Mucosa of gallbladder (tissue), 1 donor: ENCODE measurements around the gene KPNB1. TPM values are rescaled to one million over a fixed set of nuclear protein-coding genes. Genes with fewer than 3 reads are reported as not detected.

ENCODE experiments used
- DNase-seq: peaks from one replicate; pipeline ENCODE4 v3.0.0-alpha.2; 2020; ENCODE audit warnings: low spot score
- total RNA-seq: library from RNA; stranded (reverse); gene quantifications from one replicate; pipeline ENCODE4 v1.2.1, GENCODE V29; 2021
- donor health status: DM: no; HTN: no; CAD: no.

Gene KPNB1
- 207 TPM for total RNA-seq

DNA sequence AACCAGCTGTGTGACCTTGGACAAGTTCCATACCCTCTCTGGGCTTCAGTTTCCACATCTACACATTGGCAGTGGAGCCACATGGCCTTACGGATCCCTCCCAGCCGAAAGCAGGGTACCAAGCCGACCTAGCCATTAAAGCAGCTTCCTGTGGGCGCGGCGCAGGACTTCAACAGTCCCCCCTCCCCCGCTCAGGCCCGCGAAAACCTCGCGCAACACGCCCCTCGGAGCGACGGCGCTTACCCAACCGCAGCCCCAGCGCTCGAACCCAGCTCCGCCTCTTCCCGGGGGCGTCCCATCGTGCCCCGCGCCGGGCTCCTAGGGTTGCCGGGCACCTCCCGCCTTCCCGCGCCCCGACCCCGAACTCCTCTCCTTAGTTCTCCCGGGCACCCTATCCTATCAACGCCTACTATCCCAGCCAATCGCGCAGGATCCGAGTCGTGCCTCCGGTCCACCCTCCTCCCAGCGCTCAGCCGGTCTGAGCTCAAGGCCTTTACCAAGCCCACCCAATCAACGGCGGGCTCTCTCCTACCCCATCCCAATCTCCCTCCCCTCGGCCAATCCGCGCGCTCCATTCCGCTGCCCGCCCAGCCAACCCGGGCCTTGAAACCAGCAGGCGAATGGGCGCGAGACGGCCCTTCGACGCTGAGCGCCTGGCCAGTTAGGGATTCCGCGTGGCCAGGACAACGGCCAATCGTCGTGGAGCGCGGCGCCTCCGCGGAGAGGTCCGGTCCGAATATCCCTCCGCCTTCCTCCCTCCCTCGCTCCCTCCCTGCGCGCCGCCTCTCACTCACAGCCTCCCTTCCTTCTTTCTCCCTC, at the start of gene KPNB1:
TSS of gene KPNB1 (plus strand) at position 767 of the 819 bp plus-strand sequence. CDS start 326 bp downstream, outside the sequence.
- DNase-seq = peak; percentile 100

DNA sequence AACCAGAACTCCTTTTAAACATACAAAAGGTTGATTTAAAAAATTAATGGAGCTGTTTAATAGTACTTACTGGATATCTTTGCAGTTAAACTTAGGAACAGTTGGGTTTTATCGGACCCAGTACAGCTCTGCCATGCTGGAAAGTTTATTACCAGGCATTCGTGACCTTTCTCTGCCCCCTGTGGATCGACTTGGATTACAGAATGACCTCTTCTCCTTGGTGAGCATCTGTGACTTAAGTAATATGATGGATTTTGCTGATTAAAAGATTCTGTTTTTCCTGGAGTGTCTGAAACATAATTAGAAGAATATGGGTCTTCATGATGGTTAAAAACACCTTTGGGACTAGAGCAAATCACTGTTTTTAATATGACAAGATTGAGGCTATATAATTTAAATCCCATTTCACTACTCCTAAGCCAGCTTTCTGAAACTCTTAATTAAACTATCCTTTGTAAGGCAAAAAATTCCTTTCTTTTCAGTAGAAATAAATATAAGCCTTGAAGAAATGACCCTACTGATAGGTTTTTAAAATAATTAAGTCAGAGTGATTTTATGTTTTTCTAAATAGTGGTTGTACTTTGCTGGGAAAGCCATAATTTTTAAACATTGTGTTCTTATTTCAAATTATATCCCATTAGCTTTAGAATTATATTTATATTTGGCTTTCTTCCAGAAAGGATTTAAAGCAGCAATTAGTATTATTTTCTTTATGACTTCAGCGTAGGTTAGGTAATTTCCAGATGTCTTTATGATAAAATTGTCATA, 45.7 kb upstream of the KPNB1 start:
- no peak for DNase-seq

DNA sequence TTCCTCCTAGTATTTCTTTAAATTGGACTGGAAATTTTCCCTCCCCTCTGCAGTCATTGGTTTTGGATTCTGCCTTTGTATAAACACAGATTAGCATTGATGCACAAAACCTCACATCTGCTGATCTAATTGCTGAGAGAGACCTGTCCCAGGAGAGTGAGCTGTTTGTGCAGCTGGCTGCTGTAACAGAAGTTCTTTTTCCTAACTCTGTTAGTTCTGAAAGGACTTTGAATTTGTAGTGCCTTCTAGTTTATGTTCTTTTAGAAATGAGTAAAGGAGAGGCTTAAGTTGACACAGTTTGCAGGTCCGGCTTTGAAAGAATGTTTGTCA, 45.2 kb upstream of the KPNB1 start:
- no peak for DNase-seq

DNA sequence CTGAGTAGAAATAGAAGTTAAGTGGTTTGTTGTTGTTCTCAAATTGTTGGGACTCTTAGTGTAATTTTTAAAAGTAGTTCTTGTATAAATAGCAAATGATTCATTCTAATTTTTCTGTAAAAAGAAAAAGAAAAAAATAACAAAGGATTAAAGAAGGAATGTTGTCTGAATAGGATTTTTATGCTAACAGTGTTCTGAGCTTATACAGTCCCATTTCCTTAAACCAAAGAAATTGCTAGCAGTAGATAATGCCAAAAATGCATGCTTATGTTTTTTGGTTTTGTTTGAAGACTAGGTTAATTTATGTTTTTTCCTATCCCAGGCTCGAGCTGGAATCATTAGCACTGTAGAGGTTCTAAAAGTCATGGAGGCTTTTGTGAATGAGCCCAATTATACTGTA, 44.7 kb upstream of the KPNB1 start:
- DNase-seq = no peak

DNA sequence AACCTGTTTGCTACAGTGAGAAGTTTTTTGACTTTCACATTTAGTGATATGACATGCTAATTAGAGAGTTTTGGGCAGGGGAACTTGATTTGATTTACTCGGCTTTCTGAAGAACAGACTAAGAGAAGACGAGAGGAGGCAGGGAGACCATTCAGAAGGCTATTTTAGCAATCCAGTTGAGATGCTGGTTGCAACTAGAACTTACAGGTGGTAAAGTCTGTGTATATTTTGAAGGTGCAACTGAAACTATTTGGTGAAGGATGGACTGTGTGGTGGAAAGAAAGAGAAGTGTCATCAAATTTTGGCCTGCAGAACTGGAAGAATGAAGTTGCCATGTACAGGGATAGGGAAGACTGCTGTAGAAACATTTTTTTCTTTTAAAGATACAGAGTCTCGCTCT, 42.2 kb upstream of the KPNB1 start:
- DNase-seq = no peak

DNA sequence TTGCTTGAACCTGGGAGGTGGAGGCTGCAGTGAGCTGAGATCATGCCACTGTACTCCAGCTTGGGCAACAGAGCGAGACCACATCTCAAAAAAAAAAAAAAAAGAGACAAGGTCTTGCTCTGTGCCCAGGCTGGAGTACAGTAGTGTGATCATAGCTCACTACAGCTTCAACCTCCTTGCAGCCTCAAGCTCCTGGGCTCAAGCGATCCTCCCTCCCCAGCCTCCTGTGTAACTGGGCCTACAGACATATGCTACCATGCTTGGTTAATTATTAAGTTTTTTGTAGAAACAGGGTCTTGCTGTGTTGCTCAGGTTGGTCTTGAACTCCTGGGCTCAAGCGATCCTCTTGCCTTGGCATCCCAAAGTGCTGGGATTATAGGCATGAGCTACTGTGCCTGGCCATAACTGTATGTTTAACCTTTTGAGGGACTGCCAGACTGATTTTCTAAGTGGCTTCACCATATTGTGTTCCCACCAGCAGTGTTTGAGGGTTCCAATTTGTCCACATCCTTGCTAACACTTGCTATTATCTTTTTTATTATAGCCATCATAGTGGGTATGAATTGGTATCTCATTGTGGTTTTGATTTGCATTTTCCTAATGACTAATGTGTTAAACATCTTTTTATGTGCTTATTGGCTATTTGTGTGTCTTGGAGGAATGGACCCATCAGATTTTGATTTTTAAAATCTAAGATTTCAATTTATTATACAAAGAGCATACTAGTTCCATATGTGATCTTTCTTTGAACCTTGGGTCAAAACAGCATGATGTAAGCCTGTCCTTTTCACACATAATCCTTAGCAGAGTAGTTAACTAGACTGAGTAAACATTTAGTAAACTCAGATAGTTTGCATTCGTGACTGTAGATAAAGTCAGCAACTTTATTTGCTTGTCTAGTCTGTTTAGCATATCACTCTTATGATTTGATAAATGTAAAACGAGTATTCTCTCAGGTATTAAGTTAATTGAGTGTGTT, 38.1 kb upstream of the KPNB1 start:
- no peak for DNase-seq

DNA sequence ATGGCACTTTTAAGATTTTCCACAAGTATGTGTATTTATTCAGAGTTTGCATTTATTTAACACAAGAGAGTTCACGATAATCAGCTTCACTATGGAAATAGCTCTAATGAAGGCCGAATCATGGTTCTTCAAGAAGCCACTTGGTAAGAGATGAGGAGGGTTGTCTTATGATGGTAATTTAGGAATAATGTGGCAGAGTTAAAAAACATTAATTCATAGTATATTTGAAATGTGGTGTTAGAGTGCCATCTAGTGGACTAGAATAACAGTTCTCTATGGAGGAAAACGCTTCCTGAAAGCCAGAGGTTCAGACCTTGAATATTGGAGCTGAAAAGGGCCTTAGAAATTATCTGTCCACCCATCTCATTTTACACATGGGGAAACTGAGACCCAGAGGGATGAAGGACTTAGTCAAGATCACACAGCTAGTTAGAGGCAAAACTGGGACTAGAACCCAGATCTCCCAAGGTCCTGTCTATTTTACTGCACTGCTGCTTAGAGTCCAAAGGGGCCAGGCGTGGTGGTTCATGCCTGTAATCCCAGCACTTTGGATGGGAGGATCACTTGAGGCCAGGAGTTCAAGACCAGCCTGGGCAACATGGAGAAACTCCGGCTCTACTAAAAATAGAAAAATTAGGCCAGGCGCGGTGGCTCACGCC, 33.8 kb upstream of the KPNB1 start:
- no peak for DNase-seq

DNA sequence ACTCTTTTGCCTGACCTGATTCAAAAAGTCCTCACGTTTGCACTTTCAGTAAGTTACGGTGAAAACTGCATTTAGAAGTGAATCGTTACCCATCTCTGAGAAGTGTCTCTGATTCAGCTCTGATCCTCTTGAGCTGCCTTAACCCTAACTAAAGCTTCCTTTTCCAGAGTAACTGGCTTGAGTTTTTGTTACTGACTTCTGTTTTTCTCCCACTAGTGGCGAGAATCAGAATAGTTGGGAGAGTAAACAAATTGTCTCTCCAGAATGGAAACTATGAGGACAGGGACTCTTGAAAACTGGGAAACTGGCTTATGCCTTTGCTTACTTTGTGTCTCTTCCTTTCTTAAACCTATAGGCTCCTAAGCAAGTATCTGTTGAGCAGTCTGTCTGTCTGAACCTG, 31.3 kb upstream of the KPNB1 start:
- DNase-seq = no peak

DNA sequence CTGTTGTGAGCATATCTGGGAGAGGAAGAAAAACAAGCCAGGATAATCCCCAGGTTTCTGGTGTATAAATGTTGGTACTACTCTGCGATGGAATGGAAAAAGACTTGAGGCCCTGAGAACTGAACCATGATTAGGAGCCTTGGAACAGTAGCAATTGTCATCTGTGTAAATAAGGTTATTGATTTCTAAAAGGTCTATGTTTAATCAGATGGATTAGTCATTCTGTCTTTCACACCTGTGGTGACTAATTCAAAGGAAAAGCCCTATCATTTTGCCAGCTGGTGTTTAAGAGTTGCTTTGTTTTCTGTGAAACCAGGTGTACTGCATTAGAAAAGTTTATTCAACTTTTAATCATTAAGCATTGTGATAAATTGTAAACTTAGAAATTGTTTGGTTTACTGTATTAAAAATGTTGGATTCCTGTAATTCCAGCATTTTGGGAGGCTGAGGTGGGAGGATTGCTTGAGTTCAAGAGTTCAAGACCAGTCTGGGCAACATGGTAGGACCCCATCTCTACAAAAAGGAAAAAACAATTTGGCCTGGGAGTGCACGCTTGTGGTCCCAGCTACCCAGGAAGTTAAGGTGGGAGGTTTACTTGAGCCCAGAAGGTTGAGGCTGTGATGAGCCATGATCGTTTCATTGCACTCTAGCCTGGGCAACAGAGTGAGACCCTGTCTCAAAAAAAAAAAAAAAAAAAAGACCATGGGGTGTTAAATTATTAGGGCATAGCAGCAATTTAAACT, 29.0 kb upstream of the KPNB1 start:
- DNase-seq = no peak

DNA sequence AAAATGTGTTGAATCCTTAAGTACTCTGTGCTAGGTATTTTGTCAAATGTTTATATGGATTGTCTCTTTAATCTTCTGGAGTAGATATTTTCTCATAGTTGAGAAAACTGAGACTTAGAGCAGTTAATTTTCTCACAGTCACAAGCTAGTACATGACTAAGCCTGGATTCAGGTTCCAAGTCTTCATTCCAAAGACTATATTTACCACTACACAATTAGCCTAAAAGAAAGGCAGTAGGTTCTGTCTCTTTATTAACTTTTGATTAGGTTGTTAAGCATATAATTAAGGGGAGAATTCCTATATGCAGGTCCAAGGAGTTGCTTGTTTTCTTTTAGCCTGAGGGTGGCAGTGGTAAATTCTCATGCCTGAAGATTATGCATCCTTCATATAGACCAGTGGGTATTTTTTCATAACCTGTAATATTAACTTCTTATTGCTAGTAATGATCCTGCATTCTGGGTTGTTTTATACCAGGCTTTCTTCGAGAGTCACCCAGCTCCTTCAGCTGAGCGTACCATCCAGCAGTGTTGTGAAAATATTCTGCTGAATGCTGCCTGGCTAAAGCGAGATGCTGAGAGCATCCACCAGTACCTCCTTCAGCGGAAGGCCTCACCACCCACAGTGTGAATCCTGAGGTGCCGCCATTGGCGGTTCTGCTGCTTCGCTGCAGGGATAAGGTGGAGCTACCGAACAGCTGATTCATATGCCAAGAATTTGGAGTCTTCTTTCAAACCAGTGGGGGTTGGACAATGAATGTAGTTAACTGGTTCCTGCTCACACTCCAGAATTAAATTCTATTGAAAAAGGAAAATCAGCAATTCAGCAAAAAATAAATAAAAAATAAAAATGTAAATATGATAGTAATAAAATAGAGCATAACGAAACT, 28.2 kb upstream of the KPNB1 start:
- DNase-seq = peak; percentile 35

DNA sequence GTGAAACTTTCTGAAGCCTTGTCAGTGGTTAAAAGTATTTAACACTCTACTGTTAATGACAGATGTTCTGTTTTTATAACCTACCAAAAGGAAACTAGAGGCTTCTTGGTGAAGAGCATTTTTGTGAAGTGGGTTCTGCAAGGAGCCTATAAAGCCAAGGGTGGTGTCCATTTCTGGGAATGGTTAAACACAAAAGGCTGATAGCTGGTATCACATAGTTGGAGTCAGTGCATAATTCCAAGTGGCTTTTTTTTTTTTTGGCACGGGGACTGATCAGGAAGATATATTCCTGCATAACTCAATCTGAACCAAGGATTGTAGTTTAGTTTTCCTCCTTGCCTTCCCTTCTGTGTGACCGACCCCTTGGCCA, 27.6 kb upstream of the KPNB1 start:
- no peak for DNase-seq

DNA sequence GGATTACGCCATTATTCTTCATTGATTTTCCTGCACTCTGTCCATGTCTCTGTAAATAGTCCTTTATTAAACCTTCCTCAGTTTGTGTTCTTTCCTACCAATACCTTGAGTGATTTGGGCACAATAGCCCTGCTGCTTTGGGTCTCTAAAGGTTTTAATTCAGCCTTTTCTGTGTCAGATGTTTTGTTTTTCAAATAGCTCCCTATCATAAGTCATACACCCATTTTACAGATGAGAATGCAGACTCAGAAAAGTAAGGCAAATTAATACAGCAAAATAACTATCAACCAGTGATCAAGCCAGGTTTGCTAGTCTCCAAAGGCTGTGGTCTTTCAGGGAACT, 25.0 kb upstream of the KPNB1 start:
- no peak for DNase-seq

DNA sequence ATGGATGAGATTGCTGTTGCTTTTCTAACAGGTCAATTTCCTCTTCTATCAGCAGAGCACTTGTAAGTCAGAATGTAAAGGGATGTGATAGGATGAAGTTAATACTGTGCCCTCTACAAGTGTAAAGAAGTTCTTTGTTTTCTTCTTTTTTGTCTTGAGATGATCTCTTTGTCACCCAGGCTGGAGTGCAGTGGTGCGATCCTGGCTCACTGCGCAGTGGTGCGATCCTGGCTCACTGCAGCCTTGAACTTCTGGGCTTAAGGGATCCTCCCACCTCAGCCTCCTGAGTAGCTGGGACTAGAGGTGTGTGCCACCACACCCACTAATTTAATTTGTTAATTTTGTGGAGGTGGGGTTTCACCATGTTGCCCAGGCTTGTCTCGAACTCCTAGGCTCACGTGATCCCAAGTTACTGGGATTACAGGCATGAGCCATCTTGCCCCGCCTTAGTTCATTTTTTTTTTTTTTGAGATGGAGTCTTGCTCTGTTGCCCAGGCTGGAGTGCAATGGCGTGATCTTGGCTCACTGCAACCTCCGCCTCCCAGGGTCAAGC, 21.6 kb upstream of the KPNB1 start:
- no peak for DNase-seq

DNA sequence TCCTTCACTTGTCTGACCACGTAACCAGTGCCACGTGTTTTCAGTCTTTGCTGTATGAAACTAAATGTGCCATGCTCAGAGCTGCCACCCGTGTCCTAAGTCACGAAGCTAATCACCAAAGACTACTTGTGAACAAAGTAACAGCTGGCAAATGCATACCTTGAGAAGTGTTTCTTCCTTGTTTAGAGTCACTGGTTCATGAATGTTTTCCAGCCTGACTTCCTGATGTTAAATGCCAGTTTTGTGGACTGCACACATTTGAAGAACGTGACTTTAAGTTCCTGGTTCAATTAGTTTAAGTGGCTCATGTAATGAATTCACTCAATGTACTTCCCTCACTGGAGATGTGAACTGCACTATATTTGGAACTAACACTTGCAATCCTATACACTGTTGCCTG, 19.9 kb upstream of the KPNB1 start:
- no peak for DNase-seq

DNA sequence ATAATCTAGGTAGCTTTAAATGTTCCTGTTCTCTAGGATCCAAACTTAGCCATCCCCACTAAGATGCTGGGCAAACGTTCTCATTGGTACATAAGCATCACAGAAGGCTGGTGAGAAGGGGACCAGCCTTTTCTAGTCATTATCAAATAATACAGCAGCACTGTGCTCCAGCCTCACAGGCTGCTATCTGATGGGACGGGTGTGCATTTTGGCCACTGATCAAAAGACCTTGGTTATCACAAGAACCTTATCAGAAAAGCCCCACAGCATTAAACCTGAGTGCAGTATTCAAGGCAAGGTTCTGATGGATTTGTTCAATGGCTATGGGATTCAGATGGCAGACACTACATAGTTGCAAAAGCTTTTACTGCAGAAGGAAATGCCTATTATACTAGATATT, 19.1 kb upstream of the KPNB1 start:
- no peak for DNase-seq

DNA sequence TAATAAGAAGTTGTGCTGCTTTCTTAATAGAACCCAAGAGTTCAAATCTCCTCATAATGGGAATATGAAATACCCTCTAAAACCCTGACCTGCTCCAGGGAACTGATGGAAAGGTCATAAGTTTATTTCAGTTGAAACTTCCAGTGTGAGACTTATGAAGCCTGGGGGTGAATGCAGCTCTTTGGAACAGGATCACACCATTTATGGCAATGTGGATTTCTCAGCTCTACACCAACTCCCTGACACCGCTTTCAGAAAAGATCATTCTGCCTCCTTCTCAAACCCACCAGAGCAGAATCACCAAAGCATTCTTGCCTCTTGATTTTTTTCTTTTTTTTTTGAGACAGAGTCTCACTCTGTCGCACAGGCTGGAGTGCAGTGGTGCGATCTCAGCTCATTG, 16.7 kb upstream of the KPNB1 start:
- no peak for DNase-seq

DNA sequence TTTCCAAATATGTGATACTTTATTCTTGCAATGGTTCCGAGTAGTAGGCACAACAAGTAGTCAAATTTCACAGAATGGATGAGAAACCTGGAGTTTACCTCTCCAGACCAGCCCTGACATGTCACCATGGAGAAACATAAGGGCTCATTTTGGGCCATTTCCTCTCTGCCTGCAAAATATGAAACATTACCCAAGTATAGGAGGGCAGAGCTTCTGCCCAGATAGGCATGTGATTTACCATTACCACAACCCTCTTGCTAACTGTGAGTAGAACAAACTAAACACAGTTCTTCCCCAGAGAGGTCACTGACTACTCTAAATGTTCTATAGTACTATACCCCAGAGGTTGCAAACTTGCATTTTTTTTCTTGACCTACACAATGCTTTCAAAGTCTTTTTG, 15.7 kb upstream of the KPNB1 start:
- DNase-seq = no peak

DNA sequence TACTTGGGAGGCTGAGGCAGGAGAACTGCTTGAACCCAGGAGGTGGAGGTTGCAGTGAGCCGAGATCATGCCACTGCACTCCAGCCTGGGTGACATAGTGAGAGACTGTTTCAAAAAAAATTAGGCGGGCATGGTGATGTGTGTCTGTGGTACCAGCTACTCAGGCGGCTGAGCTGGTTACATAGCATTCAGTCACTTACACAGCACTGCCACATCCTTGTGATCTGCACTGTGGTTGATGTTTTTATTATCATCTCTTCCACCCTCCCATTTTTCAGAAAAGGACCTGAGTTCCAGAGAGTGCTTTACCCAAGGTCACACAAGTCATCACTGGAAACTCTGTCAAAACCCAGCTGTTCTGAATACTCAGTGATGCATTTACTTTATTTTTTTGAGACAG, 14.8 kb upstream of the KPNB1 start:
- no peak for DNase-seq

DNA sequence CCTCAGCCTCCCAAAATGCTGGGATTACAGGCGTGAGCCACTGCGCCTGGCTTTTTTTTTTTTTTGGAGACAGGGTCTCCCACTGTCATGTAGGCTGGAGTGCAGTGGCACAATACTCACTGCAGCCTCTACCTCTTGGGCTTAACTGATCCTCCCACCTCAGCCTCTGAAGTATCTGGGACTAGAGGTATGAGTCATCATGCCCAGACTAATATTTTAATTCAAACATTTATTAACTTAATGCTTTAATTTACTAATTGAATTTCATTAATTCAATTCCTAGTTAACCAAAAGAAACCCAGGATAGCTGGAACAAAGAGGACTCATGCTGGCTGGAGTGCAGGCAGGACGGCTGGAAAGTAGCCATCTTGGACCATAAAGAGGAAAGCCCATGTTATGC, 14.0 kb upstream of the KPNB1 start:
- DNase-seq = no peak
